K562 (cell line): Measurements from ENCODE around the gene CNTNAP4. TPM values are rescaled to one million over a fixed set of nuclear protein-coding genes. Genes with fewer than 3 reads are reported as not detected.

Experiments
- HOXB6 ChIP-seq: fragments of 250-450 bp; sonication (Bioruptor Pico); IDR thresholded peaks from 2 replicates; pipeline ENCODE4 v1.5.1; 2022; ENCODE audit warnings: mild to moderate bottlenecking, borderline replicate concordance
- POLR2AphosphoS5 ChIP-seq: IDR thresholded peaks from 2 replicates; pipeline ENCODE4 v1.6.1; 2011; ENCODE audit warnings: mild to moderate bottlenecking, low read depth, low read length, moderate library complexity; ENCODE audit not compliant: control insufficient read depth, insufficient read depth
- RFX5 ChIP-seq: IDR thresholded peaks from 2 replicates; pipeline ENCODE4 v1.6.1; 2011; ENCODE audit warnings: low read depth, mild to moderate bottlenecking, improper control_type of control experiment, low read length
- ZBED1 ChIP-seq: IDR thresholded peaks from 2 replicates; pipeline ENCODE4 v1.6.1; 2014
- ZNF24 ChIP-seq: fragments of 450-650 bp; IDR thresholded peaks from 2 replicates; pipeline ENCODE4 v1.6.1; 2016
- polyA plus RNA-seq, 8 experiments: library from polyadenylated mRNA; depleted of rRNA in 4 of 8; stranded (reverse) in 5 of 8; unstranded in 3 of 8; fragments of >200 nt; fragmentation: Nextera tagmentation in 2 of 8; fragmentation: Illumina TruSeq in 1 of 8; extraction: Ambion mirVana in 2 of 8; extraction: Trizol in 1 of 8; gene quantifications; 2 replicates each; pipeline versions ENCODE4 v1.2.1 to v1.2.3, GENCODE V29; 2011 to 2014; ENCODE audit warnings: inconsistent platforms in 1 of 8, missing spikeins in 1 of 8
- total RNA-seq, 7 experiments: library from RNA; depleted of rRNA in 6 of 7; stranded (reverse); fragments of >200 nt in 6 of 7; fragmentation: Illumina TruSeq in 2 of 7; extraction: Trizol in 2 of 7; gene quantifications; 2 replicates each; pipeline versions ENCODE4 v1.2.1 to v1.2.3, GENCODE V29; 2011 to 2021; ENCODE audit warnings: low replicate concordance in 1 of 7
- TF ChIP-seq, protein P1 (sequence below), 2 experiments: fragments of 150-350 bp in 1 of 2; IDR thresholded peaks; 2 replicates each; pipeline ENCODE4 v1.6.1; 2012 to 2016; ENCODE audit warnings: low read depth in 2 of 2, low read length in 2 of 2, mild to moderate bottlenecking in 1 of 2, moderate library complexity in 1 of 2
- TF ChIP-seq, protein P2 (sequence below): fragments of 250-450 bp; sonication (Bioruptor Pico); IDR thresholded peaks from 2 replicates; pipeline ENCODE4 v1.9.0; 2021; ENCODE audit warnings: mild to moderate bottlenecking
- TF ChIP-seq, protein P3 (sequence below): fragments of 450-650 bp; formaldehyde crosslinking; IDR thresholded peaks from 2 replicates; pipeline ENCODE4 v1.4.0; 2022; ENCODE audit warnings: missing genetic modification characterization
- TF ChIP-seq, protein P4 (sequence below): fragments of 250-450 bp; sonication (Bioruptor Pico); IDR thresholded peaks from 2 replicates; pipeline ENCODE4 v1.5.0; 2022; ENCODE audit warnings: mild to moderate bottlenecking
- TF ChIP-seq, protein P5 (sequence below): fragments of 200-800 bp; sonication (Bioruptor generic); IDR thresholded peaks from 2 replicates; pipeline ENCODE4 v1.6.1; 2017; ENCODE audit warnings: missing genetic modification characterization, missing compliant biosample characterization

Gene CNTNAP4
- total and polyA plus RNA-seq, 9 of the 15 experiments (the other 6 are each of a cell fraction or from before 2014, with no cell fraction given): not detected

DNA sequence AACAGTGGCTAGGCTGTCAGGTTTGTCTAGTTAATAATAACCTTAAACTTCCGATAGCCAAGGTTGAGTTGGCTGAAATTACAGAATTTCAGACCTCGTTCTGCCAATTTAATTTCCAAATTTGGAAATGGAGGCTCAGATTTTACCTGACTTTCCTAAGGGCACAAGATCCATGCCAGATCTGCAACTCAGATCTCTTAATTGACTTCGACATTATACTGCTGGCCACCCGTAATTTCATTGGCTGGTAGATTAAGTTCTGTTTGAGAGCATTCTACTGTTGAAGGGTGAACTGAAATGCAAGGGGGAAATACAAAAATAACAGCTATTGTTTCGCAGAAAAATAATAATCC, 210.8 kb downstream of the CNTNAP4 start (continued):
- TF ChIP-seq, protein P1, sequence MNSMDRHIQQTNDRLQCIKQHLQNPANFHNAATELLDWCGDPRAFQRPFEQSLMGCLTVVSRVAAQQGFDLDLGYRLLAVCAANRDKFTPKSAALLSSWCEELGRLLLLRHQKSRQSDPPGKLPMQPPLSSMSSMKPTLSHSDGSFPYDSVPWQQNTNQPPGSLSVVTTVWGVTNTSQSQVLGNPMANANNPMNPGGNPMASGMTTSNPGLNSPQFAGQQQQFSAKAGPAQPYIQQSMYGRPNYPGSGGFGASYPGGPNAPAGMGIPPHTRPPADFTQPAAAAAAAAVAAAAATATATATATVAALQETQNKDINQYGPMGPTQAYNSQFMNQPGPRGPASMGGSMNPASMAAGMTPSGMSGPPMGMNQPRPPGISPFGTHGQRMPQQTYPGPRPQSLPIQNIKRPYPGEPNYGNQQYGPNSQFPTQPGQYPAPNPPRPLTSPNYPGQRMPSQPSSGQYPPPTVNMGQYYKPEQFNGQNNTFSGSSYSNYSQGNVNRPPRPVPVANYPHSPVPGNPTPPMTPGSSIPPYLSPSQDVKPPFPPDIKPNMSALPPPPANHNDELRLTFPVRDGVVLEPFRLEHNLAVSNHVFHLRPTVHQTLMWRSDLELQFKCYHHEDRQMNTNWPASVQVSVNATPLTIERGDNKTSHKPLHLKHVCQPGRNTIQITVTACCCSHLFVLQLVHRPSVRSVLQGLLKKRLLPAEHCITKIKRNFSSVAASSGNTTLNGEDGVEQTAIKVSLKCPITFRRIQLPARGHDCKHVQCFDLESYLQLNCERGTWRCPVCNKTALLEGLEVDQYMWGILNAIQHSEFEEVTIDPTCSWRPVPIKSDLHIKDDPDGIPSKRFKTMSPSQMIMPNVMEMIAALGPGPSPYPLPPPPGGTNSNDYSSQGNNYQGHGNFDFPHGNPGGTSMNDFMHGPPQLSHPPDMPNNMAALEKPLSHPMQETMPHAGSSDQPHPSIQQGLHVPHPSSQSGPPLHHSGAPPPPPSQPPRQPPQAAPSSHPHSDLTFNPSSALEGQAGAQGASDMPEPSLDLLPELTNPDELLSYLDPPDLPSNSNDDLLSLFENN (IDR thresholded peaks at IDR 0.05; ENCODE audit: low read depth in 2 of 2, low read length in 2 of 2): no peak
- no peak for TF ChIP-seq ZBED1
- TF ChIP-seq, protein P2, sequence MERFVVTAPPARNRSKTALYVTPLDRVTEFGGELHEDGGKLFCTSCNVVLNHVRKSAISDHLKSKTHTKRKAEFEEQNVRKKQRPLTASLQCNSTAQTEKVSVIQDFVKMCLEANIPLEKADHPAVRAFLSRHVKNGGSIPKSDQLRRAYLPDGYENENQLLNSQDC (CRISPR knock-in tag): no peak
- TF ChIP-seq, protein P3, sequence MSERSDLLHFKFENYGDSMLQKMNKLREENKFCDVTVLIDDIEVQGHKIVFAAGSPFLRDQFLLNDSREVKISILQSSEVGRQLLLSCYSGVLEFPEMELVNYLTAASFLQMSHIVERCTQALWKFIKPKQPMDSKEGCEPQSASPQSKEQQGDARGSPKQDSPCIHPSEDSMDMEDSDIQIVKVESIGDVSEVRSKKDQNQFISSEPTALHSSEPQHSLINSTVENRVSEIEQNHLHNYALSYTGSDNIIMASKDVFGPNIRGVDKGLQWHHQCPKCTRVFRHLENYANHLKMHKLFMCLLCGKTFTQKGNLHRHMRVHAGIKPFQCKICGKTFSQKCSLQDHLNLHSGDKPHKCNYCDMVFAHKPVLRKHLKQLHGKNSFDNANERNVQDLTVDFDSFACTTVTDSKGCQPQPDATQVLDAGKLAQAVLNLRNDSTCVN (CRISPR knock-in tag): no peak
- TF ChIP-seq, protein P4, sequence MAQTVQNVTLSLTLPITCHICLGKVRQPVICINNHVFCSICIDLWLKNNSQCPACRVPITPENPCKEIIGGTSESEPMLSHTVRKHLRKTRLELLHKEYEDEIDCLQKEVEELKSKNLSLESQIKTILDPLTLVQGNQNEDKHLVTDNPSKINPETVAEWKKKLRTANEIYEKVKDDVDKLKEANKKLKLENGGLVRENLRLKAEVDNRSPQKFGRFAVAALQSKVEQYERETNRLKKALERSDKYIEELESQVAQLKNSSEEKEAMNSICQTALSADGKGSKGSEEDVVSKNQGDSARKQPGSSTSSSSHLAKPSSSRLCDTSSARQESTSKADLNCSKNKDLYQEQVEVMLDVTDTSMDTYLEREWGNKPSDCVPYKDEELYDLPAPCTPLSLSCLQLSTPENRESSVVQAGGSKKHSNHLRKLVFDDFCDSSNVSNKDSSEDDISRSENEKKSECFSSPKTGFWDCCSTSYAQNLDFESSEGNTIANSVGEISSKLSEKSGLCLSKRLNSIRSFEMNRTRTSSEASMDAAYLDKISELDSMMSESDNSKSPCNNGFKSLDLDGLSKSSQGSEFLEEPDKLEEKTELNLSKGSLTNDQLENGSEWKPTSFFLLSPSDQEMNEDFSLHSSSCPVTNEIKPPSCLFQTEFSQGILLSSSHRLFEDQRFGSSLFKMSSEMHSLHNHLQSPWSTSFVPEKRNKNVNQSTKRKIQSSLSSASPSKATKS (CRISPR knock-in tag): no peak
- TF ChIP-seq RFX5: no peak
- TF ChIP-seq POLR2AphosphoS5: no peak
- TF ChIP-seq HOXB6 (CRISPR knock-in tag): no peak
- TF ChIP-seq ZNF24: no peak
- TF ChIP-seq, protein P5, sequence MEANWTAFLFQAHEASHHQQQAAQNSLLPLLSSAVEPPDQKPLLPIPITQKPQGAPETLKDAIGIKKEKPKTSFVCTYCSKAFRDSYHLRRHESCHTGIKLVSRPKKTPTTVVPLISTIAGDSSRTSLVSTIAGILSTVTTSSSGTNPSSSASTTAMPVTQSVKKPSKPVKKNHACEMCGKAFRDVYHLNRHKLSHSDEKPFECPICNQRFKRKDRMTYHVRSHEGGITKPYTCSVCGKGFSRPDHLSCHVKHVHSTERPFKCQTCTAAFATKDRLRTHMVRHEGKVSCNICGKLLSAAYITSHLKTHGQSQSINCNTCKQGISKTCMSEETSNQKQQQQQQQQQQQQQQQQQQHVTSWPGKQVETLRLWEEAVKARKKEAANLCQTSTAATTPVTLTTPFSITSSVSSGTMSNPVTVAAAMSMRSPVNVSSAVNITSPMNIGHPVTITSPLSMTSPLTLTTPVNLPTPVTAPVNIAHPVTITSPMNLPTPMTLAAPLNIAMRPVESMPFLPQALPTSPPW (CRISPR knock-in tag): no peak
